Measurements from ENCODE around the gene CLIP2. TPM values are rescaled to one million over a fixed set of nuclear protein-coding genes. Genes with fewer than 3 reads are reported as not detected.
"Not testable (repeated sequence)": the region's sequence is repeated elsewhere in the genome, so short reads cannot be mapped to it uniquely, and the experiment has no call there.

The CLIP2 gene
- total RNA-seq, 1 donor from 2014 or later = 24.1 TPM

DNA sequence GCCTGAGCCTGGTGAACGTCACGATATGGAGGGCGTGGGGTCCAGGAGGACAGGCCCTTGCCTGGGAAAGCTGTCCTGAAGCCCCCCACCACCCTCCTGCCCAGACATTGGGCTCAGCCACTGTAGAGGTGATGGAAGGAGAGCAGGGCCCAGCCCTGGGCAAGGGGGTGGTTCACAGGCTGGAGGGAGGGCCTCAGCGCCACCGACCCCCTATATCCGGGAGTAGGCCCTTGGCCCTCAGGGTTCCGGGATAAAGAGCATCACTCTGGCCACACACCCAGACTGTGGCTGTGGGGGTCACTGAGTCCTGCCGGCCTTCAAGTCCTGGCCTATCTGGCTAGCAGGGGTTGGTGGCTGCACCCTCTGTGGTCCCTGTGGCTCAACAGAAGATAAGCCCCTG, 109.2 kb downstream of the CLIP2 start:
- Histone ChIP-seq H3K27ac (no peak overlapping the region), H3K4me3 (no peak overlapping the region), H3K4me1 (peaks cover 10% of the 10 kb centered on the region), H3K9me3 (no peaks in the 10 kb centered on the region), H3K36me3 (peaks cover 54% of the 10 kb centered on the region), H3K27me3 (ENCODE audit: low read depth) (no peaks in the 10 kb centered on the region)
- TF ChIP-seq, protein P1, sequence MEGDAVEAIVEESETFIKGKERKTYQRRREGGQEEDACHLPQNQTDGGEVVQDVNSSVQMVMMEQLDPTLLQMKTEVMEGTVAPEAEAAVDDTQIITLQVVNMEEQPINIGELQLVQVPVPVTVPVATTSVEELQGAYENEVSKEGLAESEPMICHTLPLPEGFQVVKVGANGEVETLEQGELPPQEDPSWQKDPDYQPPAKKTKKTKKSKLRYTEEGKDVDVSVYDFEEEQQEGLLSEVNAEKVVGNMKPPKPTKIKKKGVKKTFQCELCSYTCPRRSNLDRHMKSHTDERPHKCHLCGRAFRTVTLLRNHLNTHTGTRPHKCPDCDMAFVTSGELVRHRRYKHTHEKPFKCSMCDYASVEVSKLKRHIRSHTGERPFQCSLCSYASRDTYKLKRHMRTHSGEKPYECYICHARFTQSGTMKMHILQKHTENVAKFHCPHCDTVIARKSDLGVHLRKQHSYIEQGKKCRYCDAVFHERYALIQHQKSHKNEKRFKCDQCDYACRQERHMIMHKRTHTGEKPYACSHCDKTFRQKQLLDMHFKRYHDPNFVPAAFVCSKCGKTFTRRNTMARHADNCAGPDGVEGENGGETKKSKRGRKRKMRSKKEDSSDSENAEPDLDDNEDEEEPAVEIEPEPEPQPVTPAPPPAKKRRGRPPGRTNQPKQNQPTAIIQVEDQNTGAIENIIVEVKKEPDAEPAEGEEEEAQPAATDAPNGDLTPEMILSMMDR (IDR thresholded peaks at IDR 0.05) = no peak
- no peak for DNase-seq
- no peak for ATAC-seq
- intact Hi-C loops (cut with DNase I) = no loop called here

GRCh38 chr7:74399006-74399405, 109.8 kb downstream of the CLIP2 start:
- Histone ChIP-seq H3K4me1 (peaks cover 4% of the 10 kb centered on the region), H3K27ac (no peak overlapping the region), H3K9me3 (no peaks in the 10 kb centered on the region), H3K27me3 (ENCODE audit: low read depth) (no peaks in the 10 kb centered on the region), H3K4me3 (no peak overlapping the region), H3K36me3 (peaks cover 60% of the 10 kb centered on the region)
- intact Hi-C loops (cut with DNase I) = no loop called here
- DNase-seq = no peak
- TF ChIP-seq, protein P1 (IDR thresholded peaks at IDR 0.05) = no peak
- no peak for ATAC-seq

GRCh38 chr7:74400420-74401136, 111.4 kb downstream of the CLIP2 start:
- peak in 1 of 2 donors; percentile 14 for ATAC-seq
- no peak overlapping the region for H3K27ac ChIP-seq
- no peaks in the 10 kb centered on the region for H3K4me1 ChIP-seq
- no peaks in the 10 kb centered on the region for H3K27me3 ChIP-seq (ENCODE audit: low read depth)
- intact Hi-C loops (cut with DNase I) = loop anchor here (10.0 kb wide), 1 partner anchor 196 kb away; no protein-coding TSS in a partner anchor
- DNase-seq = no peak
- peaks cover 71% of the 10 kb centered on the region for H3K36me3 ChIP-seq
- H3K9me3 ChIP-seq = no peaks in the 10 kb centered on the region
- H3K4me3 ChIP-seq = no peak overlapping the region
- TF ChIP-seq, protein P1 (IDR thresholded peaks at IDR 0.05) = no peak

DNA sequence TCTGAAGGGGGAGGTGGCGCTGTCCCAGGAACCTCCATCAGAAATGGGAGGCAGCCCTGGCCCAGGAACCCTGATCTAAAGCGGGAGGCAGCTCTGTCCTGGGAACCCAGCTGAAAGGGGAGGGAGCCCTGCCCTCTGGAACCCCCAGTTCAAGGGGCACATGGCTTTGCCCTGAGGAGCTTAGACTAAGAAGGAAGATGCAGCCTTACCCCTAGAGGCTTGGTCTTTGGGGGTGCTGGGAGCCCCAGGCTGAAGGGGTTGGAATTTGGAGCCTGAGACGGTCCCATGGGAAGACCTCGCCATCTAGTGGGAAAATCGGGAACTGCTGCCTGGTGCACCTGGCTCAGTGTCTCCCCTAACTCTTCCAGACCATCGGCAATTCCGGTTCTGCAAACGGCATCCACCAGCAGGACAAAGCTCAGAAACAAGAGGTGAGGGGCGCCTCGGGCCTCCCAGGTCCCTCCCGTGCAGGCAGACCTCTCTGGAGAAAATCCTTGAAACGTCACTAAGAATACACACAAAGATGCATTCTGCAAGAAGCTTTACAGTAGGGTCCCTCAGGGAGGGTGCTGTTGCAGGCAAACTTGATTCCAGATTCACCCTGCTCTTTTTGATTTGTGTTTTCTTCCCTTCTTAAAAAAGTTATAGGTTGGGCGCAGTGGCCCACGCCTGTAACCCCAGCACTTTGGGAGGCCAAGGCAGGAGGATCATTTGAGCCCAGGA, 112.1 kb downstream of the CLIP2 start:
- no peaks in the 10 kb centered on the region for H3K27me3 ChIP-seq (ENCODE audit: low read depth)
- ATAC-seq (peak; percentile 72 to 81), DNase-seq (peak; percentile 72)
- TF ChIP-seq, protein P1 (IDR thresholded peaks at IDR 0.05) = peak; percentile 98
- intact Hi-C loops (cut with DNase I) = loop anchor here (10.0 kb wide), 1 partner anchor 196 kb away; no protein-coding TSS in a partner anchor
- peaks cover 65% of the 10 kb centered on the region for H3K36me3 ChIP-seq
- H3K27ac ChIP-seq = no peak overlapping the region
- H3K9me3 ChIP-seq = no peaks in the 10 kb centered on the region
- no peak overlapping the region for H3K4me3 ChIP-seq
- H3K4me1 ChIP-seq = no peaks in the 10 kb centered on the region

DNA sequence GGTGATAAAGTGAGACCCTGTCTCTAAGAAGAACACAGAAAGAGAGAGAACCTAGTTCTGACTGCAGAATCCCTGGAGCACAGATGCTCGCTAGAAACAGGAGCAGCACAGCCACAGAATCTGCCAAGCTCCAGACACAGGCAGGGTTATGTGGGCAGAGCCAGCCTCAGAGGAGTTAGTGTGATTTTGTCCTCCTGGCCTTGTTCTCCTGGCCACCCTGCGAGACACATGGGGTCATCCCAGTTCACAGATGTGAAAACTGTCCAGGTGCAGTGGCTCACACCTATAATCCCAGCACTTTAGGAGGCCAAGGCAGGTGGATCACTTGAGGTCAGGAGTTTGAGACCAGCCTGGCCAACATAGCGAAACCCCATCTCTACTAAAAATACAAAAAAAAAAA, 113.5 kb downstream of the CLIP2 start:
- H3K4me3 ChIP-seq; DNase-seq; ATAC-seq; H3K27ac ChIP-seq; H3K4me1 ChIP-seq; H3K27me3 ChIP-seq (ENCODE audit: low read depth); H3K9me3 ChIP-seq: not testable (repeated sequence)
- peaks cover 54% of the 10 kb centered on the region for H3K36me3 ChIP-seq
- intact Hi-C loops (cut with DNase I) = loop anchor here (10.0 kb wide), 1 partner anchor 198 kb away; no protein-coding TSS in a partner anchor

All from lower lobe of right lung (tissue), 2 donors.